ENCODE results near the gene PRKCZ.

The PRKCZ gene

DNA sequence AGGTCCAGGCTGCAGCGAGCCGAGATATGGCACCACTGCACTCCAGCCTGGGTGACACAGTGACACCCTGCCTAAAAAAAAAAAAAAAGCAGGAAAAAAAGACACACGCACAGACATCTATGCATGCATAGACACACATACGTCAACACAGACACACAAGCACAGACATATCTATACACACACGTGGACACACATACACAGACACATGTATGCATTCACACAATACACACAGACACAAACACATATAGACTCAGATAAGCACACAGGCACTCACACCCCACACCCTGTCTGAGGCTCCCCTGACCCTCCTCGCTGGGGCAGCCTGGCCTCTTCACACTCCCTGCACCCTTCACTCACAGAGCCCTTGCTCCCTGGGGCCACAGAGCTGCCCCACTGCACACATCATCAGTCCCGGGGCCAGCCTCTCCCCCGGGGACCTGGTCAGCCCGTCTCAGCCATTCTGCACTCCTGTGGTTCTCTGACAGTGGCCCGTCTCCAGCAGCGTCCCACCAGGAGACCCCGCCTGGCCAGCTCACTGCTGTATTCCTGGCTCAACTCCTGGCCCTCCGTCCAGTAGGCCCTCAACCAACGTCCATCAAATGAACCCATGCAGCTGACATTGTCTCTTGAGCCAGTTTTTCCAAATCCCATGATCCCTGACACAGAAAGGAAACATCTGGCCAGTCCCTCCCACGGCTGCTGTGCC, 4.6 kb upstream of the PRKCZ start:
- DNase-seq (ENCODE audit: low spot score) = no peak

DNA sequence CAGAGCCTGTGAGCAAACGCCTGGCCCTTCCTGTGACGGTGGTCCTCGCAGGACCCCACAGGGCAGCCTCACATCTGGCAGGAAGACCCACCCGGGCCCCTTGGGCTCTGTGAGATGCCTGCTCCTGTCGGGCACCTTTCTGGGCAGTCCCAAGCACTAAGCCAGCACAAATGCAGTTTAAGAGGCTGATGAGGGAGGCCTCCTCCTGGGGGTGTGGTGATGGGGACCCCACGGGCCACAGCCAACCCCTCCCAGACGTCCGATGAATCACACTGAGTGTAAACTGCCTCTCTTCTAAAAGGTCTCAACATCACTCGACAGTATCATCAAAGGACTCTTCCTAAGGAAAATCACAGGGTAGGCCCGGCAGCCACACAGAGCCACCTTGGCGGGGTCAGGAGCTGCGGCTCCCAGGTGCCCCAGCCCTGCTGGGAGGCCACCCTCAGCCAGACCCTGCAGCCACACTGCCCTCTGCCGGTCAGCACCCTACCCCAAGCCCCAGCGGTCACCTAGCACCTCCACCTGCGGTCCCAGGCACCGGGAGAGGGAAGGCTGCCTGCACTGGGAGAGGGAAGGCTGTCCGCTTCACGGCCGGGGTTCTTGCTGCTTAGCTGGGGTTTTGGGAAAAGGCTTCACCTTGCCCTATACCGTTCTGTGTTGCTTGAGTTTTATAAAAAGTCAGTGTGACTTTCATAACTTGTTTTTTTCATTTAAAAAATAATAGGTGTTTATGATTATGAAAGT, 3.9 kb upstream of the PRKCZ start:
- DNase-seq (ENCODE audit: low spot score) = no peak

DNA sequence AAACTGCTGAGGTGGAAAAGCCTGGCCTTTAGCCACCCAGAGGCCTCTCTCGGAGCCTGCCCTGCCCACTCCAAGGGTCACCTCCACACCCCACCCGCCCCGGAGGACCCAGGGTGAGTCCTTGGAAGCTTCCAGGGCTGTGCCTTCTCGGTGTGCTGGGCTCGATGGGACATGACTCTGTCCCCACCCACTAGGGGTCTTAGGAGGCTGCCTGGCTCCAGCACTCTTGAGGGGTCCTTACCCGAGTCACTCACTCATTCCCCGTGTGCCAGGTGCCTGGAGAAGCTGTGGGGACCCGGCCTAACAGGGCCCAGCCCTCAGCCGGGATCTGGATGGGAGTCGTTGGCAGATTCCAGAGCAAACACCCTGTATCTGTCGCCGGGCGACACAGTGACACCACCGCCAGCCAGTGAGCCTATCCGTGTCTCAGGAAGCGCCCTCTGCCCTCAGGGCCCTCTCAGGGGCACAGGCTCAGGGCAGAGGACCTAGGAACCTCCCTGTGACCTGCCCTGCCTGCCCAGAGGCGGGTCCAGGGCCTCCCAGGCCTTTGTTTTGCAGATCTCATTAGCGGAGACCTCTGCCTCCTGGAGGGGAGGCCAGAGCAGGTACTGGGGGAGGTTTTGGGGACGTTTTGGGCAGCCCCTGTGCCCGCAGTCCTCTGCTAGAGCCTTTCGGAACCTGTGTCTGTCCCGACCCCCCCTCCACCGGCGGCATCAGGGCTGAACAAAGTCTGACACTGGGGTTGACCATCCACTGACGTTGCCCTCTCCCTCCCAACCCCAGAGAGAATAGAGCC, 3.1 kb upstream of the PRKCZ start:
- DNase-seq (ENCODE audit: low spot score) = no peak

DNA sequence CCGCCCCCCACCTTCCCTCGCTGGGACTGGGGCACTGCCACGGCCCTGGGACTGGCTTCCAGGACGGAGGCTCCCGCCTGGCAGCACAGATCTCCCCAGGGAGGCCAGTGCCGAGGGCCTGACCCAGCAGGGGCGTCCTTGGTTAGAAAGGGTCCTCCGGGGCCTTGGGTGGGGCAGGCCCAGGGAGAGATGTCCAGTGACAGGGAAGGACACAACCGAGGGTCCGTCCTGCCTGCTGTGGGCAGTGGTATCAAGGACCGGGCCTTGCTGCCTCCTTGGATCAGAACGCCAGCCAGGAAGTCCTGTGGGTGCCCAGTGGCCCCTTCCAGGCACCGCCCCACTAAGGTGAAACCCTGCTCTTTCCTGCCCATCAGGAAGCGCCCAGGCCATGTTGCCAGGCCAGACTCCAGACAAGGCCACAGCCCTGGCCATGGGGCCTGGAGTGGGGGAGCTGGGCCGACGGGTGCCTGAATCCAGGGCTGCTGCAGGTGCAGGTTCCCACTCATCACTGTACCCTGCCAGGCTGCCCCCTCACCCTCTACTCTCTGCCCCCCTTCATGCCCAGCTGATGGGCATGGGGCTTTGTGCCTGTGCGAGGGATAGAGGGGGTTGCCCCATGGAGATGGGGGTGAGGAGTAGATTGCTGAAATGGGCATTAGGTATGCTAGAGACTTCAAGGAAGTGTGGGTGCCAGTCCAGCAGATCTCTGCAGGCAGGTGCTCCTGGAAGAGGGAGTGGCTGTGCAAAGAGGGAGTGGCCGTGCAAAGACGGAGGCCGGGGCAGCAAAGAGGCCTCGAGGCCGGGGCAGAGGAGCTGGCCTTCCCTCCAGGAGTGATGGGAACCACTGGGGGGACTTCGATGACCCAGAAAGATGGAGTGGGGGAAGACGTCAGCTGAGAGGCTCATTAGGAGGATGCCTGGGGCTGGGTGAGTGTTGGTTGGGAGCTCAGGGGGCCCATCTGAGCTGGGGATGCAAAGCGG, 2.2 kb upstream of the PRKCZ start:
- no peak for DNase-seq (ENCODE audit: low spot score)

DNA sequence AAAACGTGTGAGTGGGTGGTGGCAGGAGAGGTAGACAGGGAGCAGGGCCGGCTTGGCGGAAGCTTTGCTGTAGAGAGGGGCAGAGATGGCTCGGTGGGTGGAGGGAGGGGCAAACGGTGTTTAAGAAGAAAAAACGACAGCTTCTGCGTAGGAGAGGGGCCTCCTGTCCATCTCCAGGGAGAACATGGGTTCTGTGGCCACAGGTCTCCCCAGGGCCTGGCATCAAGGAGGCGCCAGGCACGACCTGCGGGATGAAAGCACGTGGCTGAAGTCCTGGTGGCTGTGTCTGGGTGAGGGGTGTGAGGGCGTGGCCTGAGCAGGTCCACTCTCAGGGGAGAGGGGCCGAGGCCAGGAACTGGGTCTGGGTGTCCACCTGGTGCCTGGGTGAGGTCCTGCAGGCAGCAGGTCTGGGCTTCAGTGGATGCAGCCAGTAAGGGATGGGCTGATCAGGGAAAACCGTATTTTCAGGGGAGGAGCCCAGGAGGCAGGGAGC, 940 bp upstream of the PRKCZ start:
- no peak for DNase-seq (ENCODE audit: low spot score)

DNA sequence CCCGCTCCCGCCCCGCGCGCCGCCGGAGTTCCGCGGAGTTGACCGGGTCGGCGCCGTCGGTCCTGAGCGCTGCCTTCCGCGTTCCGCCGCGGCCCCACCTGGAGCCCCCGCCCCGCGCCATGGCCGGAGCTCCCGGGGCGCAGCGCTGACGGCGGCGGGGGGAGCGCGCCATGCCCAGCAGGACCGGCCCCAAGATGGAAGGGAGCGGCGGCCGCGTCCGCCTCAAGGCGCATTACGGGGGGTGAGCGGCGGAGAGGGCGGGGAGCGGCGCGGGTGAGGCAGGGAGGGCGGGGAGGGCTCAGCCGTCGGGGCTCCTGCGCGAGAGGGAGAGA, 216 bp downstream of the PRKCZ start:
- DNase-seq (ENCODE audit: low spot score) = no peak

DNA sequence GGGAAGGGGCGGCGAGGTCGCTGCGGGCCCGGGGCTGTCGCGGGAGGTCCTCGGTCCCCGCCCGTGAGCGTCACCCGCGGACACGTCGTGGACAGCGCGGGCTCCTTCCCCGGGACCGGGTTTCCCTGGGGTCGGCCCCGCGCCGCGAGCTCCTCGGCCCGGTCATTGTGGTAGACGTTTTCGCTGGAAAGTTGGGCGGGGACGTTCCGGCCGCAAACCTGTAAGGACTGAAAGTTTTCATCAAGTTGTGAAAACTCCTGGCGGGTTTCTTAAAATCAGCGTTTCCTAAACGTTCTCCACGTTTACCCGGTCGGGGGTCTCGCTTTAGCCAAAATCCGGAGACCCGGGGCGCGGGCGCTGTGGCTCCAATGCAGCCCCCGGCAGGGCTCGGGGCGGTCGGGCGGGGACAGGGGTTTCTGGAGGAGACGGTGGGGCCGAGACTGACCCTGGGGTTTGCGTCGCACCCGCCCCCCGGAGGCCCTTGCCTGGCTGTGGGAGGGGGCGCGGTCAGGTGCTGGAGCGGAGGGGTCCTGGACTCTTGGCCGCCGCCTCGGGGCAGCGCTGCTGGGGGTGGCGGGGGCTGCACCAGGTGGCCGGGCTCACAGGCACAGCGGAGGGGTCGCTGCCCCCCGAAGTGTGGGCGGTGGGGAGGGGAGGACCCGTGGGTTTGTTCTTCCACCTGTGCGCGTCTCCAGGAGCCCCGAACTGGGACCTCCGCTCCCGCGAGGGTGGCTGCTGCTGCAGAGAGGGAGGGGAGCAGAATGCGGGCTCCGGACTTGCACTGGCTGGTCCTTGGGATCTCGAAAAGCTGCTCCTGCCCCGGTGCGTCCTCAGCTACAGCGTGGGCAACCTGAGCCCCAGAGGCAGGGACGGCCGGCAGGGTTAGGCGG, 827 bp downstream of the PRKCZ start:
- DNase-seq (ENCODE audit: low spot score) = no peak

DNA sequence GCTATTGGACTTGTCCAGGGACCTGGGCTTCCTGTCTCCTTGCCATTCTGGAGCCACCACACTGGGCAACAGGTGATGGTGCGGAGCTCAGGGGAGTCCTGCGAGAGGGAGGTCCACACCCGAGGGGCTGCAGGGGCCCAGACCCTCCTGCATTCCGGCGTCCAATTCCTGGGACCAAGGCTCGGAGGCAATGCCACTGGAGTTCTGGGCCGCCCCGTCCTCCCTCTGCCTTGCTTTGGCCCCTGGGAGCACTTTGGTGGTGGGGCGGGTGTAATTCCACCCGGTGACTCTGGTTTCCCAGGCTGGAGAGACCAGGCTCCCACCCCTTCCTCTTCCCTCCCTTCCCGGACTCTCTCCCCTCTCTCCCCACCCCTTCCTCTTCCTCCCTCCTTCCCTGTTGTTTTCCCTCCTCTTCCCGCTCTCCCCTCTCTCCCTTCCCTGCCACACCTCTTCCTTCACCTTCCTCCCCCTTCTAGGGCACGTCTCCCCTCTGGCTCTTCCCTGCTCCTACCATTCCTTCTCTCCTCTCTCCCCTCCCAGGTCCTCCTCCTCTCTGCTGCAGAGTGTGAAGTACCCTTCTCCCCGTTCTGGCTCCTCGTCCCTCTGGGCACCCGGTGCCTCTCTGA, 2.0 kb downstream of the PRKCZ start:
- no peak for DNase-seq (ENCODE audit: low spot score)

DNA sequence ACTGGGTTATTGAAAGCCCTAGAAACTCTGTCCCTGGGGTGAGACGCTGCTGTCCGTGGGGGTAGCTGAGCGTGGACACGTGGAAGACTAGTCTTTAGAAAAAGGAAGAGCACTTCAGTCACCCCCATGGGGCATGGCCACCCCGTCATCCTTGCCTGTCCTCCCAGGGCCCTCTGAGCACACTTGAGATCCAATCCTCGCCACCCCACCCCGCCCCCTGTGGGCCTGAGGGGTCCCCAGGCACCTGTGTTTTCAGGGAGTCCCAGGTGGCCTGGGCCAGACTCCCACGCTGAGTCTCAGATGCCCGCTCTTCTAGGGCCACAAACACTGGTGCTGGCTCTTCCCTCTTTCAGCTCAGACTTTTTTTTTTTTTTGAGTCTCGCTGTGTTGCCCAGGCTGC, 2.5 kb downstream of the PRKCZ start:
- DNase-seq (ENCODE audit: low spot score) = no peak

DNA sequence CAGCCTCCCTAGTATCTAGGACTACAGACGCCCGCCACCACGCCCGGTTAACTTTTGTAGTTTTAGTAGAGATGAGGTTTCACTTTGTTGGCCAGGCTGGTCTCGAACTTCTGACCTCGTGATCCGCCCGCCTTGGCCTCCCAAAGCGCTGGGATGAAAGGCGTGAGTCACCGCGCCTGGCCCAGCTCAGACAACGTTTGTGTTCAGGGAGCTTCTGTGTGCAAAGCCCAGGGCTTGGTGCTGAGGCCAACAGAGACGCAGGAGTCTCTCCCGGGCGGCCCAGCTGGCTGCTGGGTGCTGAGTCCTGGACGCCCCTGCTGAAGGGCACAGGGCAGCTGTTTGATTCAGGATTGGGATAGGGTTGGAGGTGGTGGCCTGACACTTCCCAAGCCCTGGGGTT, 3.0 kb downstream of the PRKCZ start:
- DNase-seq (ENCODE audit: low spot score) = no peak

DNA sequence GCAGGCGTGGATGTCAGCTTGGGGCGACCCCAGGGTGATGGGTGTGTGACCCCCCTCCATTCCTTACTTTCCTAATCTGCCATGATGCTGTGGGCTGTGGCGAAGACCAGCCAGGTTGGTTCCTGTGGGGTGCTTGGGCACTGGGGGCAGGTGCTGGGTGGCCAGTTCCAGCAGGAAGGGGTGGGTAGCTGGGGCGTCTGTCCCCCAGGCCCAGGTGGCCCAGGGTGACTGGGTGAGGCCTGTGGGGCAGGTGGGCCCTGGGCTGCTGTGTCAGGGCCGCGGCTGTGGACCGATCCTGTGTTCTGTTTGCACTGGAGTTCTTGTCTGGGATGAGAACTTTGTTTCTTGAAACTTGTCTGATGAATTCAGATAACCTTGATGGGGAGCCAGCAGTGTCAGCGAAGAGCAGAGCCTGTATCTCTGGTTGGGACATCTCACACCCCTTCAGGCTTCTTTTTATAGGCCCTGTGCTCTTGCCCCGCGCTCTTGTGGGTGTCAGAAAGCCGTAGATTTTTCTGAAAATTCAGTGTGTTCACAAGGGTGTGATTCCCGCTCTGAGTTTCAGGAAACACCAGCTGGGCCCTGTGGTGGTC, 3.7 kb downstream of the PRKCZ start:
- no peak for DNase-seq (ENCODE audit: low spot score)

DNA sequence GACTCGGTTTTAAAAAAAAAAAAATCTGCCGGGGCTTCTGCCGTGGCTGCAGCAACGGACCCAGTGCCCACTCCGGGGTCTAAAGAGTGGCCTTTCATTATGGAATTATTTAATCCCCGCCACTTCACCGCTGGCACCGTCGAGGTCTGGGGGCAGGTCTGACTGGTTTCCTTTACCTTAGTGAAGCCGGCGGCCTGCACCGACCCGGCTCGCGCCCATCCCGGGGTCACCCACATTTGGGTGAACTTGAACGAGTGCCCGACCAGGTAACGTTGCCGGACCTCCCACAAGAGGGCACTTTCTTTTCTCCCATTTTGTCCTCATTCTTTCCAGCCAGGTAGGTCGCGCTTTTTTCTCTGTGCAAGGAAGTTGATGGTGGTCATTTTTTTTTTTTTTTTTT, 4.3 kb downstream of the PRKCZ start:
- no peak for DNase-seq (ENCODE audit: low spot score)

DNA sequence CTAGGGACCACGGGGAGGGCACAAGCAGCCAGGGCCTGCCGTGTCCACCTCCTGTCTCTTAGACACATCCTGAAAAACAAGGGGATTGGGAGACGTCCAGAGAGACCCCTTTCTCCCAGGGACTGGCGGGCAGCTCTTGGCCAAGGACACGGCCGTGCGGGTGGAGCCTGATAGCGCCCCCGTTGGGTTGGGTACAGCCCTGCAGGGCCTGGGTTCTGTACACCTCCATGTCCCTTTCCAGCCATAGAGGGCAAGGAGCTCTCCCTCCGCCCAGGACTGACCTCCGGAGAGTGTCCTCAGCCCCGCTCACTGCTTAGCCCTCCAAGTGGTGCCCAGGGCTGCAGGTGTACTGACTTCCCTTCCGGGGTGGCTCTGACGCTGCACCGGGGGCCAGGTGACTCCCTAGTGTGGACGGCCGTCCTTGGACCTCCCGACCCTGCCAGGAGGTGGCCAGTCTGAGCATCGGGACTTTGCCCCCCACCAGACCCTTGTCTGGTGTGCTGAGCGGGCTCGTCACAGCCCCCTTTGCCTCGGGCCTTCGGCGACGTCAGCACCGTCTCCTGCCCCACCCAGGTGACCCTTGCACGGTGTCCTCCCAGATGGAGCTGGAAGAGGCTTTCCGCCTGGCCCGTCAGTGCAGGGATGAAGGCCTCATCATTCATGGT, 5.8 kb downstream of the PRKCZ start:
- DNase-seq (ENCODE audit: low spot score) = no peak

DNA sequence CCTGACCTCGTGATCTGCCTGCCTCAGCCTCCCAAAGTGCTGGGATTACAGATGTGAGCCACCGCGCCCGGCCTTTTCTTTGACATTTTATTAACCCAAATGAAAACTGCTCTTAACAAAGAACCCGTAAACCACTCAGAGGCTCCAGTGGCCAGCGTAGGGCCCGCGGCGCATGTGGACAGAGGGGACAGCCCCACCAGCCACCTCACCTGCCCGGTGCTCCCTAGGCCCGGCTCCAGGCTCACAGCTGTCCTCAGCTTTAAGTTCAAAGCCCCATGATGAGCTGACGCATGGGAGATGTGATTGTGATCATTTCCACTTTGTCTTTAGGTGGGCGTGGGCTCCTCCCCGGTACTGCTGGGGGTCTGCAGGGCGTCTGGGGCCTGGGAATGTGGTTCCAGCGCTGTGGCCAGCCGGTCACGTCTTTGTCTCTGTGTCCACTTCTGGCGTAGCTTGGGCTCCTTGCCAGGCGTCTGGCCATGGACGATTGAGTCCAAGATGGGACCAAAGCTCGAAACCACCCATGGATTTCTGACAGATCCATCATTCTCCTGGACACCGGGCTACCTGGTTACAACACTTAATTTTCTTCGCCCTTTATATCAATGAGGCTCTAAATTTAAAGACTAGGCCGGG, 6.9 kb downstream of the PRKCZ start:
- DNase-seq (ENCODE audit: low spot score) = no peak

DNA sequence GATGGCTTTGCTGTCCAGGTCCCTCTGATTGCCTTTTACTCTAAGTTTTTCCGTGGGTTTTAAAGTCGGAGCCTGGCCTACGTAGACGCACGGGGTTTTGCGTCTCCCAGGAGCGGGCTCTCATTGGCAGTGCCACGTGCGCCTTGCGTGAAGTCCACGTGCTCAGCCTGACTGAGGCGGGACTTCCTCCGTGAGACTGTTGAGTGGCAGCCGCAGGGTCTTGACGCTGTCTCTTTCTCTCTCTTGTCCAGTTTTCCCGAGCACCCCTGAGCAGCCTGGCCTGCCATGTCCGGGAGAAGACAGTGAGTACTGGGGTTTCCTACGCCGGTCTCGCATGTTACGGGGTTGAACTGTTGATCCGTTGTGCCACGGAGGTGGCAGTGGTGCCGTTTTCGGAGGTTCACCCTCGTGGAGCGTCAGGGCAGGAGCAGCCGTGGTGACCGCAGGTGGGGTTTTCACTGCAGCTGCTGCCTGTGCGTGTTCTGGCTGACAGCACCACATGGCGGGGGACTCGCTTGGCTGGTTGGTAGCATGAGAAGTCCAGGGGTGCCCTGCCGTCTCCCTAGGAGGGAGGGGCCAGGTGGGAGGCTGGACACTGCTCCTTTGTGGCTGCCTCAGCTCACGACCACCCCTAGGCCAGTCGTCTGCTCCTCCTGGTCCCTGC, 9.2 kb downstream of the PRKCZ start:
- no peak for DNase-seq (ENCODE audit: low spot score)

DNA sequence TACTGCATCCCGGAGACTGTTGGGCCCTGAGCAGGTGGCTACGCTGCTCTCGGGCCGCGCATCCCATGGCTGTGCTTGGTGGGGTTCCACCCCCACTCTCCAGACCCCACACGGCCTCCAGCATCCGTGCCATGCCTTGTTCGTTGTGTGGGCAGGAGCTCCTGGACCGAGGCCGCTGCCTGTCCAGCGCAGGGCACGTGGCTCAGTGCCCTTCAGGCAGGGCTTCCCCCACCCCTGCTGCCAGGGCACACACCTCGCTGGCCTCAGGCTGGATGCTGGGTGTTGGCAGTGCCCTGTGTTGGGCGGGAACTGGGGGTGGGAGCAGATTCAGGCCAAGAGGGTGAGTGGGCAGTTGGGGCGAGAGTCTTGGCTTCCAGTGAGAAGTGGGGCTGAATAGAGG, 9.9 kb downstream of the PRKCZ start:
- DNase-seq (ENCODE audit: low spot score) = no peak

DNA sequence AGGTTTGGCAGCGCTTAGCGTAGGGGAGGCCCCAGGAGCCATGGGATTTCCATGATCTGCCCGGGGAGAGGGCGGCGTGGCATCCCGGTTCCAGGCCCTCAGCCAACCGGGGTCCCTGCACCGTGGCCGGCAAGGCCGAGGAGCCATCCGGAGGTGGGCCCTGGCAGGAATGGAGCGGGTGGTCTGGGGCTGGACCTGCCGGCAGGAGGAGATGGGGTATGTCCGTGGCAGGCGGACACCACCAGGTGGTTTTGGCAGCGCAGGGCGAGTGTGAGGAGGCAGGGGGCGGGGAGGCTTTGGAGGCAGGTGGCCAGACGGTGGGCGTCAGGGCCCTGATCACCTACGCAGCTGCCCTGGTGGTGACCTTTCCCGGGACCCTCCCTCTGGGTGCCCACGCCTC, 10.3 kb downstream of the PRKCZ start:
- DNase-seq (ENCODE audit: low spot score) = no peak

DNA sequence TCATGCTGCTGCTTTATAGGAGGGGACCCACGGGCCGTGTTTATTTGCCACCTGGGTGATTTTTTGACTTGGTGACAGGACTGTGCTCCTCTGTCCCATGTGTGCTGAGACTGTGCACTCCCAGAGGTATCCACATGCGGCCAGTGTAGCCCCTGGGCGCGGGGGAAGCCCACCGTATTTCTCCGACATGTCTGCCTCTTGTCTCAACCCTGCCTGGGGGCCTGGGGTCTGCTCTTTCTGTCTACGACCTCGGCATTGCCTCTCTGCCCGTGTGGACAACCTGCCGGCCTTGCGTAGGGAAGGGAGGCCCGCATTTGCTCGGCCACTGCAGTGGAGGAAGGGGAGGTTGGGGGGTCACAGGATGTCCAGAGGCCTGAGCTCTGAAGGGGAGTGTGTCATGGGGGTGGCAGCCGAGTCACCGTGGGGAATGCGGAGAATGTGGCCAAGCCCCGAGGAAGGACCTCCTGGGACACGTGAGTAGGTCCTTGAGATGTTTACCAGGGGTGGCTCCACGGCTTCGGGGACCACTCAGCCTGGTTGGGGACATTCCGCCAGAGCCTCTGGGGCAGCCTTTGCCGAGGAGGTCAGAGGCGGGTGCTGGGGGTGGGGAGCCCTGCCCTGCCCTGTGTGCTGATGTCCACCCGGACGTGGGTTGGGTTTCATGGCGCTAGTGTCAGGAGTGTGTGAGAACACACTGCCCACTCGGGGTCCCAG, 11.0 kb downstream of the PRKCZ start:
- DNase-seq (ENCODE audit: low spot score) = no peak

Measured in pons (tissue), 1 donor.